ENCODE results near the gene TAF1. TPM values are rescaled to one million over a fixed set of nuclear protein-coding genes. Genes with fewer than 3 reads are reported as not detected.
A peak's percentile ranks its signal among the peaks of the same experiment; 100 is the strongest.
"Not testable (repeated sequence)": the region's sequence is repeated elsewhere in the genome, so short reads cannot be mapped to it uniquely, and the experiment has no call there.

The TAF1 gene
- total RNA-seq, 1 donor: 29.8 TPM

DNA sequence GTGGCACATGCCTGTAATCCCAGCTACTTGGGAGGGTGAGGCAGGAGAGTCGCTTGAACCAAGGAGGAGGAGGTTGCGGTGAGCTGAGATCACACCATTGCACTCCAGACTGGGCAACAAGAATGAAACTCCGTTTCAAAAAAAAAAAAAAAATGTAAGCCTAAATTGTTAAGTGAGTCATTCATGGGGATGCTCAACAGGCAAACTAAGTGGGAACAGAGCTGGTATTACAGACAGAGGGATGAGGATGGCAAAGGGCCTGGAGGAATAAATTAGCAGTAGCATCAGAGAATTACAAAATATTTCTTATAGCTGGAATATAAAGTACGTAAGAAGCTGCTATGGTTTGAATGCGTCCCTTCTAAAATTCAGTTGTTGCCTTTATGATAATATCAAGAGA is 123.4 kb downstream of the TAF1 start:
- no peak overlapping the region for H3K4me3 ChIP-seq (ENCODE audit: low read depth, low read length)
- TF ChIP-seq, protein P1, sequence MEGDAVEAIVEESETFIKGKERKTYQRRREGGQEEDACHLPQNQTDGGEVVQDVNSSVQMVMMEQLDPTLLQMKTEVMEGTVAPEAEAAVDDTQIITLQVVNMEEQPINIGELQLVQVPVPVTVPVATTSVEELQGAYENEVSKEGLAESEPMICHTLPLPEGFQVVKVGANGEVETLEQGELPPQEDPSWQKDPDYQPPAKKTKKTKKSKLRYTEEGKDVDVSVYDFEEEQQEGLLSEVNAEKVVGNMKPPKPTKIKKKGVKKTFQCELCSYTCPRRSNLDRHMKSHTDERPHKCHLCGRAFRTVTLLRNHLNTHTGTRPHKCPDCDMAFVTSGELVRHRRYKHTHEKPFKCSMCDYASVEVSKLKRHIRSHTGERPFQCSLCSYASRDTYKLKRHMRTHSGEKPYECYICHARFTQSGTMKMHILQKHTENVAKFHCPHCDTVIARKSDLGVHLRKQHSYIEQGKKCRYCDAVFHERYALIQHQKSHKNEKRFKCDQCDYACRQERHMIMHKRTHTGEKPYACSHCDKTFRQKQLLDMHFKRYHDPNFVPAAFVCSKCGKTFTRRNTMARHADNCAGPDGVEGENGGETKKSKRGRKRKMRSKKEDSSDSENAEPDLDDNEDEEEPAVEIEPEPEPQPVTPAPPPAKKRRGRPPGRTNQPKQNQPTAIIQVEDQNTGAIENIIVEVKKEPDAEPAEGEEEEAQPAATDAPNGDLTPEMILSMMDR (IDR thresholded peaks at IDR 0.05; ENCODE audit: insufficient read depth, low read length): no peak
- DNase-seq (ENCODE audit: low read depth): no peak

DNA sequence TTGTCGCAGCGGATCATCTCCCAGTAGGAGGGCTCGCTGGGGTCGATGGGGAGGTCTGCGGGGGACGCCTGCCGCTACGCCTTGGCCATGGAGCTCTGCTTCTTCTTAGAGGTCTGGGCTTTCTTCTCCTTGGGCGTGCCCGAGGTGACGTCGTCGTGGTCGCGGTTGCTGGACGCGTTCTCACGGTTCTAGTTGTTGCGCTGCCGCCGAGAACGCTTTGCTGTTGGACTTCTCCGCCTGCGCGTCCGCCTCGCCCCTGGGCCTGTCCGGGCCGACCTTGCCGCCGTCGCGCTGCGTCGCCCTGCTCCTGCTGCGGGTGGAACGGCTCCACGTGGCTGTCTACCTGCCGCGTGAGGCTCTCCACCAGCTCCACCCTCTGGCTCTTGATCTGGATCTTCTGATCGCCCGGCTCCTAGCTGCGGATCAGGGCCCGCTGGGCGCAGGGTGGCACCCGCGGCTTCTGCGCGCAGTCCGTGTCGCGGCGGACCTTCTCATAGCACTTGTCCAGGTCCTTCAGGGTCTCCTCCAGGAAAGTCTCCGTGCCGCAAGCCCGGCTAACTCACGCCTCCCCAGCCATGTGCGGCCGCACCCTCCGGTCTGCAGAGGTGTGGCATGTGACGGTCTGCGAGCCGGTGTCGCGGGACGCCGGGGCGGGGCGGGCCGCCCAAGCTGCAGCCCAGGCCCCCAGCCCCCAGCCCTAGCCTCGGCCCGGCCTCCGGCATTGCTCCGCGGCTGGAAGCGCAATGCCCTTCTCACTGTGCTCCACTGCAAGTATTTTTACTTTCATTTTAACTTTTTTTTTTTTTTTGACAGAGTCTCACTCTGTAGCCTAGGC is 126.3 kb downstream of the TAF1 start:
- TF ChIP-seq, protein P1 (IDR thresholded peaks at IDR 0.05; ENCODE audit: insufficient read depth, low read length): no peak
- H3K4me3 ChIP-seq (ENCODE audit: low read depth, low read length): peak overlapping the region; percentile 62
- peak; percentile 42 for DNase-seq (ENCODE audit: low read depth)

- TF ChIP-seq, protein P1 (IDR thresholded peaks at IDR 0.05; ENCODE audit: insufficient read depth, low read length): no peak
- peak; percentile 64 for DNase-seq (ENCODE audit: low read depth)
Observed at GRCh38 chrX:71493111-71493613, 127.0 kb downstream of the TAF1 start.

DNA sequence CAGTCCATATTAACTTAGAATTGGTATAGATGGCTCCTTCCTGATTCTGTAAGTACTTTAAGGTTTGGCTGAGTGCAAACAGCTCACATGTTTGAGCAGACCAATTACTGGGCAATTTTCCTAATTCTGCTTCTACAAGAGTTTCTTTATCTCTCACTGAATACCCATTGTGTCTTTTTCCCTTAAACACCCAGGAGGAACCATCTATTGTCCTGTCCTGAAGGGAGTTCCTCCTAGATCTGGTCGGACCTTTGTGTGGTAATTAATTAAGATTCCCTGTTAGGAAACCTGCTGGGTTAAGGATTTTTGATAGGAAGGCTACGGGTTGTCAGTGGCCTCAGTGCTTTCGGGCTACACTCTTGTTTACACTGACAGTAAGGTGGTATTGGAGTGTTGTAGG is 129.8 kb downstream of the TAF1 start:
- H3K4me3 ChIP-seq (ENCODE audit: low read depth, low read length); DNase-seq (ENCODE audit: low read depth): not testable (repeated sequence)

More at GRCh38 chrX:71493111-71493613, 127.0 kb downstream of the TAF1 start:
- H3K4me3 ChIP-seq (ENCODE audit: low read depth, low read length): peak overlapping the region; percentile 62

DNA sequence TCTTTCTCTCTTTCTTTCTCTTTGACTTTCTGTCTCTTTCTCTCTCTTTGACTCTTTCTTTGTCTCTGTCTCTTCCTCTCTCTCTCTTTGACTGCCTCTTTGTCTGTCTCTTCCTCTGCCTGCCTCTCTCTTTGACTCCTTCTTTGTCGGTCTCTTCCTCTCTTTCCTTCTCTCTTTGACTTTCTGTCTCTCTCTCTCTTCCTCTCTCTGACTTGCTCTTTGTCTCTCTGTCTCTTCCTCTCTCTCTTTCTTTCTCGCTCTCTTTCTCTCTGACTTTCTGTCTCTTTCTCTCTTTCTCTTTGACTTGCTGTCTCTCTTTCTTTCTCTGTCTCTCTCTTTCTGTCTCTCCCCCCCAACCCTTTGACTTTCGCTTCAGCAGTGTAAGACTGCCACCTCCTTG is 130.3 kb downstream of the TAF1 start:
- DNase-seq (ENCODE audit: low read depth): no peak
- TF ChIP-seq, protein P1 (IDR thresholded peaks at IDR 0.05; ENCODE audit: insufficient read depth, low read length): no peak
- H3K4me3 ChIP-seq (ENCODE audit: low read depth, low read length): no peak overlapping the region

GRCh38 chrX:71502080-71502479 is 135.9 kb downstream of the TAF1 start:
- not testable (repeated sequence) for H3K4me3 ChIP-seq (ENCODE audit: low read depth, low read length); DNase-seq (ENCODE audit: low read depth)

- DNase-seq (ENCODE audit: low read depth): no peak
- TF ChIP-seq, protein P1 (IDR thresholded peaks at IDR 0.05; ENCODE audit: insufficient read depth, low read length): no peak
- no peak overlapping the region for H3K4me3 ChIP-seq (ENCODE audit: low read depth, low read length)
Observed at GRCh38 chrX:71504346-71504745, 138.2 kb downstream of the TAF1 start.

DNA sequence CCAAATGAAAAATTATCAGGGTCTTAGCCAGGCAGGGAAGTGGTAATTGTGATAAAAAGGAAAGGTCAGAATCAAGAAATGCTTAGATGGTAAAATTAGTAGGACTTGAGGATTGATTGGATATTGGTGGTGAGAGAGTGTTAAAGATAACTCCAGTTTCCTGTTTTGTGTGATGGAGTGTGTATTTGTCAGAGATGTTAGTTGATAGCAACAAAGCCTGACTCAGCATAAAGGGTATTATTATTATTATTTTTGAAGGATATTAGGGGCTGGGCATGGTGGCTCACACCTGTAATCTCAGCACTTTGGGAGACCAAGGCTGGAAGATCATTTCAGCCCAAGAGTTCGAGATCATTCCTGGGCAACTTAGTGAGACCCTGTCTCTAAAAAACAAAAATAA is 143.1 kb downstream of the TAF1 start:
- no peak overlapping the region for H3K4me3 ChIP-seq (ENCODE audit: low read depth, low read length)
- TF ChIP-seq, protein P1 (IDR thresholded peaks at IDR 0.05; ENCODE audit: insufficient read depth, low read length): no peak
- no peak for DNase-seq (ENCODE audit: low read depth)

All from fibroblast of the aortic adventitia (primary cell).